Activated naive CD4-positive, alpha-beta T cell treated with anti-CD3 and anti-CD28 coated beads, Interleukin-2, amount 50 U/mL, for 16 hours (primary cell): ENCODE results near the gene NEMP1.
A peak's percentile ranks its signal among the peaks of the same experiment; 100 is the strongest.
"Not testable (repeated sequence)": the region's sequence is repeated elsewhere in the genome, so short reads cannot be mapped to it uniquely, and the experiment has no call there.

Experiments
- DNase-seq: peaks from one replicate; pipeline ENCODE4 v3.0.0-alpha.2; 2020

NEMP1 gene

GRCh38 chr12:57019983-57020719, 58.4 kb downstream of the NEMP1 start:
- no peak for DNase-seq

GRCh38 chr12:57018906-57019305, 59.7 kb downstream of the NEMP1 start:
- no peak for DNase-seq

DNA sequence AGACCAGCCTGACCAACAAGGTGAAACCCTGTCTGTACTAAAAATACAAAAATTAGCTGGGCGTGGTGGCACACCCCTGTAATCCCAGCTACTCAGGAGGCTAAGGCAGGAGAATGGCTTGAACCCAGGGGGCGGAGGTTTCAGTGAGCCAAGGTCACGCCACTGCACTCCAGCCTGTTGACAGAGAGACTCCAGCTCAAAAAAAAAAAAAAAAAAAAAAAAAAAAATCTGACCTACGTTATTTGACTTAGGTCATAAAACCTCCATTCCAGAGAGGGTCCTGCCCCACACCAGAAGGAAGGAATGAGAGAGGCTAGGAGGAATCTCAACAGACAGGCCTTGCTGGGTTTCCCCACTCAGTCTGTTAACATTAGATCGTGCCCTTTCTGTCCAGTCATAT, 60.2 kb downstream of the NEMP1 start:
- not testable (repeated sequence) for DNase-seq

GRCh38 chr12:57016348-57016747, 62.2 kb downstream of the NEMP1 start, which contains the start of gene TAC3:
Gene TAC3, minus strand, starts transcription at chr12:57016529. Its CDS starts 732 bp downstream, at chr12:57015797.
- DNase-seq: no peak

DNA sequence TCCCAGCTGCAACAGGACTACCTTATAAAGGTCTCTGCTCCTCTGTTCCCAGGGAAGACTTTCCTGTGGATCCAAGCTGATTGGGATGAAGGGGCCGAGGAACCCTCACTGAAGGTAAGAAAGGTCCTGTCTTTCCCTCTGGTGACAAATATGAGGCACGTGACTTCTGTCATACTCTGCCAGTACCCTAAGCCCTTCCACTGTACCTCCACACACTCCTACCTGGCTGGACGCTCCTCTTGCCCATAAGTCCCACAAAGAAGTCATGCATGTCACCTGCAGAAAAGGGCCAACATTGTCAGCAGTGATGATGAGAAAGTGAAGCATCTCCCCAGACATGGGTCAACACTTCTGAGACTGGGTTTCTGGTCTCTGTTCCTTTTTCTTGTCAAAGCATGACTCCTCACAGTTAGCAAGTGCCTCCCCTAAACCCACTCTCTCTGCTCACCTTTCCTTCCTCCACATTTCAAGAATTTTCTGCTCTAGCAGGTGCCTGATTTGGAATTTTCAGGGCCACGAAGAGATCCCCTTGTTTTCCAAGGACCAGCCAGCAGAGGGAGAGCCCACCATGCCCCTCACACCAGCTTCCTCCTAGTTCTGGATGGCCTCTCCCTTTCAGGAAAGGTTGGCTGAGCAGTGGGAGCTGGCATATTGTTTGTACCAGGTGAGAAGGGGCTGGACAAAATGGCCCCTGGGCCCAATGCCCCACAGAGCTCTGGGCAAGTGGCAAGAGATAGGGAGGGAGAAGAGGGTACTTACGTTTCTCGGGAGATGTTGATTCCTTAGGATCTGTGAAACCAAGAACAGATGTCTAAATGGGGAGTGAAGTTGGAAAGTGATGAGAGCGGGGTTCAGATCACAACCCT, 65.8 kb downstream of the NEMP1 start:
- DNase-seq: no peak

DNA sequence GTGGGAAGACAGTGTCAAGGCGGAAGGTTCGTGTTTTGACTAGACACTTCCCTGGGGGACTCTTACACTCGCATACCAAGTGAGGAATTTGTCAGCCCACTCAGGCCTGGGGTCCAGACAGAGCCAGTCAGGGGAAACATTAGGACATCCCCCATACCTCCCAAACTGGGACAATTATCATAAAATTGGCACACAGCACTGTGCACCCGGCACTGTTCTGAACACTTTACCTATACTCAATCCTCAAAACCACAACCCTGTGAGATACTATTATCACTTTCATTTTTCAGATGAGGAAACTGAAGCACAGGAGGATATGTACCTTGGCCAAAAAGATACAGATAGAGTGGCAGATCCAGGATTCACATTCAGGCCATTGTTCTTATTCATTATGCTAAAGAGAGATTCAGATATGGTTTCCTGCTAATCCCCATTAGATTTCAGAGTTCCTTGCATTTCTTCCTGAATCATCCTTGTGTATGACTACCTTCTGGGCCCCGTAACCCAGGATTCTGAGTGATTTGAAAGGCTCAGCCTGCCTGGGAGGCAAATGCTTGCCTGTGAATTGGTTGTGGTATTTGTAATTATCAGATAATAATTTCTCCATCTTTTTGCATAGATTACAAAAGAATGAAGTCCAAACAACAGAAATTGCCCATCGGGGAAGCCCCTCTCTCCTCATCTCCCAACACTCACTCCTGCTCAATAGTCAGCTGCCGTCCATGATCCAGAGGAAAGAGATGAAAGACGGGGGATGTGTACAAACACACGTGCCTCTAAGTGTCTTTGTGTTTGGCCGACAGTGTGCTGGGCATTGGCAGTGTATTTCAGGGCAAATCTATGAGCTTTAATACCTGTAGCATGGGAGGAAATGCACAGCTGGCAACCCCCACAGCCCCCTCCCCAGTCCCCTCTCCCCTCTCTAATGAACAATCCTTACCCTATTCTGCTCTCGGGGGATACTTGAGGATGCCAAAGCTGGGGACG, 66.9 kb downstream of the NEMP1 start:
- DNase-seq: no peak

DNA sequence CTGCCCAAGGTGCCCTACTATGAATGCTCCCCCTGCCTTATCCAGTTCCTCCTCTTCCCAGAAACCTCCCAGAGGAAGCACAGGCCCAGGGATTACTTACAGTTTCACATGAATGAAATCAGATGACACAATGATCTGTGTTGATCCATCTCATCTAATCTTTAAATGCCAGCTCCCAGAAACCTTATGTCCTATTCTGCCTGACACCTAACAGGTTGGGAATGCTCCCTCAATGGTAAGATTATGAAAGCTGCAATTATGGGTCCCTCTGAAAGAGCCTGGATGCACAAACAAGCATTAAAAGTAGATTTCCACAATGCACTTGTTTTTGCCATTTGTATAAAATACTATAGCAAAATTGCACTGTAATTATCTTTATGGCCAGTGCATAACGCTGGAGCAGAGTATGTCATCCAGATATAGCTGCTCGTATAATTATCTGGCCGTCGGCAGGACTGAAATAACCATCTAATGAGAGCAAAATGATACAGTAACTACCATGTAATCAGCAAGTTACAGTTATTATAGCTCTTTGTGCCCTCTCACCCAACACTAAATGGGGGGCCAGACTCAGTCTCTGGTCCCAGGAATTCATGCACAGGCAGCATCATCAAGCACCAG, 67.9 kb downstream of the NEMP1 start:
- DNase-seq: no peak

- no peak for DNase-seq
Observed at GRCh38 chr12:57009949-57010626, 68.5 kb downstream of the NEMP1 start.

DNA sequence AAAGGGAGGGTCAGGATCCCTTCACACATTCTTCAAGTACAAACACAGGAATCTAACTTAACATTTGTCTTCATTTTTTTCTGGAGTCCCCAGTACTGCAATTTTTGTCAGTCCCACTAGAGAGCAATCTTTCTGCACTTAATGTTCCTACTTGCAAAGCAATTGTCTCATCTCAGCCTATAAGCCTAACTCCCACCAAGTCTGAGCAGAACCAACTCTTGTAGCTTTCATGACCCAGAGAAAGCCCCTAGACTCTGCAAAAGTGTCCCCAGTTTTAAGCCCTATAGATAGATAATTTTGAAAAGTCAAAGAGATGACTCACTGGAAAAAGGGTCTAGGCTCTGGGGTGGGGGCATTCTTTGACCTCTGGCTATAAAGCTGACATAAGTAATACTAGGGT, 70.4 kb downstream of the NEMP1 start:
- no peak for DNase-seq

DNA sequence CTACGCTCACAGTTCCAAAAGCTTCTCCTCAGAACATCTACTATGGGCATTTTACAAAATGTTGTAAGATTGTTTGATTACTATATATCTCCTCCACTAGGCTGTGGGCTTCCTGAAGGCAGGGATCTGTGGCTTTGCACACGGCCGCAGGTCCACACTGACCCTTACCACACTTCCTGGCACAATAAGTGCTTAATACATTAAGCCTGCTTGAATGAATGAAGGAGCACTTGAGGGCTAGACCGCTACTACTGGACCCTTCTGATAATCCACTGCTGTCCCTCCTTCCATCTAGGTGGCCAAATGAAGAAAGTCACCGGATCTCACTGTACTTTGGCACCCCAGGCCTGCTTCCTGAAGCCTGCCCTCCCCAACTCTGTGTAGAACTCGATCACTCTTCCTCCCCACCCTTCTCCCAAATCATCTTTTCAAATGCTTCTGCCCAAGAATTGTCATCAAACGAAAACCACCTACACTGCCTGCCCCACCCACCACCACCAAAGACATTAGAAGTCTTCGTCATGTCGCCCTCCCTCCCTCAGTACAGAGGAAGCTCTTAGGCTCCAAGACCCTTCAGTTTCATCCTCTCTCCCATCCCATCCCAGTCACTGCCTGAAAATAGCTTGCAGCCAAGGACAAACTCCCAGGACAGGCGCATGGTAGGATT, 71.6 kb downstream of the NEMP1 start:
- peak; percentile 46 for DNase-seq

DNA sequence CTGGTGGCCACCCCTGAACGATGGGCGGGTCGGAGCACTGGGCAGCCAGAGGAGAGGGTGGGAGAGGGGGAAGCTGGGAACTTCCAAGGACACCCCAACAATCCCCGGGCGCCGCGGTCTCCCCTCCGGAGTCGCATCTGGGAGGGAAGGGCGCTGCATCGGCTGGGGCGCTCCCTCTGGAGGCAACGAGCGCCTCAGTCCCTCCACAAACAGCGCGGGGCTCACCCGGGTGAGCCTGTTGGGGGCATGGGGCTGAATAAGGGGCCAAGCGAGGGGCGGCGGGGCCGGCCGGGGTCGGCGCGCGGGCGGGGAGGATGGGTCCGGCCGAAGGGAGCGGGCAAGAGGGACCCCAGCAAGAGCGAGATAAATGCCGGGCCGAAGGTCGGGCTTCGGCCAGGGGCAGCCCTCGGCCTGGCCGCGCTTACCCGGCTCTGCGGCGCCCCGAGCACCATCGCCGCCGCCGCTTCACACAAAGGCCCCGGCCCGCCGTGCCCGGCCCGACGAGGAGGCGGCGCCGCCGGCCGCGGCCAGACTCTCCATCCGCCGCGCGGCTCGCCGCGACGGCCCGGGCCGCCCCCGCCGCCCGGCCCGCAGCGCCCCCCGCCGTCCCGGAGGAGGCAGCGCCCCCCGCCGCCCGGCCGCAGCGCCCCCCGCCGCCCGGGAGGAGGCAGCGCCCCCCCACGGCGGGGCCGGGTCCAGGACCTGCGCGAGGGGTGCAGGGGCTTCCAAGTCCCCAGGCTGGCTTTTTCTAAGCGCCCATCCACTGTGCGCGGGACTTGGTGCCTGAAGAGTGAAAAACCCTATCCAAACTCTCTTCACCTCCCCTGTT, 72.4 kb downstream of the NEMP1 start, which contains the start of gene ZBTB39:
ZBTB39 (minus strand) TSS at position 567 of the 829 bp plus-strand sequence. CDS start 1,629 bp downstream, outside the sequence.
- peak; percentile 70 for DNase-seq
